ENCODE data around the gene LONP2. TPM values are rescaled to one million over a fixed set of nuclear protein-coding genes. Genes with fewer than 3 reads are reported as not detected.

The LONP2 gene
- total RNA-seq, 1 donor from 2014 or later: 50.7 TPM

DNA sequence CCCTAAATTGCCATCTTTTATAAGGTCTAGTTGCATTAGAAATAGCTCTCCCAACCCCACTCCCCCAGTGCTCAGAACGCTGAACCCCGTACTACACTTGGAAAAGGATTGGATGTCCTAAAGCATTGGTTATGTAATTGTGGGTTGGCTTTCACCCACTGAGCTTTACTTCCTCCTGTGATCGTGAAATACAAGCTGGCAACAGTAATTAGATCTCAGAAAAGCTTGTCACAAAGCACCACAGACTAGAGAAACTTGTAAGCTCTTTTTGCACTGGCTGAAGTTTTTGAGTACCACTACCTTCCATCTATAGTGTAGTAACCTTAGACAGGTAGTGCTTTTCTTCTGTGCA is 86.7 kb downstream of the LONP2 start:
- Histone ChIP-seq H3K79me2 (ENCODE audit: insufficient read depth, low read length) (no peaks in the 10 kb centered on the region), H3K27me3 (ENCODE audit: insufficient read depth, low read length) (no peaks in the 10 kb centered on the region), H3K4me2 (ENCODE audit: low read length) (no peak overlapping the region), H3K27ac (ENCODE audit: low read depth, low read length) (no peak overlapping the region), H3K4me3 (ENCODE audit: insufficient read depth, low read depth, low read length) (no peak overlapping the region), H3K9ac (ENCODE audit: low read length) (no peak overlapping the region), H3K9me3 (ENCODE audit: insufficient read depth, low read depth, low read length) (no peaks in the 10 kb centered on the region), H2AFZ (ENCODE audit: low read depth, low read length) (no peak overlapping the region), H3K4me1 (ENCODE audit: insufficient read depth, low read length) (no peaks in the 10 kb centered on the region), H3K36me3 (ENCODE audit: insufficient read depth, low read length) (peaks cover 10% of the 10 kb centered on the region), H4K20me1 (ENCODE audit: insufficient read depth, low read length) (peaks cover 11% of the 10 kb centered on the region)
- no peak for DNase-seq (ENCODE audit: low read depth)
- Mint-ChIP-seq H3K27me3 (ENCODE audit: low read depth, unreplicated experiment) (no peaks in the 10 kb centered on the region), H3K4me1 (ENCODE audit: low read depth, unreplicated experiment) (peaks cover 10% of the 10 kb centered on the region), H3K27ac (ENCODE audit: unreplicated experiment) (no peak overlapping the region), H3K9me3 (ENCODE audit: unreplicated experiment) (no peaks in the 10 kb centered on the region), H3K4me3 (ENCODE audit: unreplicated experiment) (no peak overlapping the region), H3K36me3 (ENCODE audit: low read depth, unreplicated experiment) (peaks cover 14% of the 10 kb centered on the region)
- no peak for TF ChIP-seq EZH2 (IDR thresholded peaks at IDR 0.05; ENCODE audit: insufficient read depth, low read length)
- TF ChIP-seq, protein P1, sequence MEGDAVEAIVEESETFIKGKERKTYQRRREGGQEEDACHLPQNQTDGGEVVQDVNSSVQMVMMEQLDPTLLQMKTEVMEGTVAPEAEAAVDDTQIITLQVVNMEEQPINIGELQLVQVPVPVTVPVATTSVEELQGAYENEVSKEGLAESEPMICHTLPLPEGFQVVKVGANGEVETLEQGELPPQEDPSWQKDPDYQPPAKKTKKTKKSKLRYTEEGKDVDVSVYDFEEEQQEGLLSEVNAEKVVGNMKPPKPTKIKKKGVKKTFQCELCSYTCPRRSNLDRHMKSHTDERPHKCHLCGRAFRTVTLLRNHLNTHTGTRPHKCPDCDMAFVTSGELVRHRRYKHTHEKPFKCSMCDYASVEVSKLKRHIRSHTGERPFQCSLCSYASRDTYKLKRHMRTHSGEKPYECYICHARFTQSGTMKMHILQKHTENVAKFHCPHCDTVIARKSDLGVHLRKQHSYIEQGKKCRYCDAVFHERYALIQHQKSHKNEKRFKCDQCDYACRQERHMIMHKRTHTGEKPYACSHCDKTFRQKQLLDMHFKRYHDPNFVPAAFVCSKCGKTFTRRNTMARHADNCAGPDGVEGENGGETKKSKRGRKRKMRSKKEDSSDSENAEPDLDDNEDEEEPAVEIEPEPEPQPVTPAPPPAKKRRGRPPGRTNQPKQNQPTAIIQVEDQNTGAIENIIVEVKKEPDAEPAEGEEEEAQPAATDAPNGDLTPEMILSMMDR (IDR thresholded peaks at IDR 0.05; ENCODE audit: insufficient read depth, low read depth, low read length): no peak
- FAIRE-seq: no peak

DNA sequence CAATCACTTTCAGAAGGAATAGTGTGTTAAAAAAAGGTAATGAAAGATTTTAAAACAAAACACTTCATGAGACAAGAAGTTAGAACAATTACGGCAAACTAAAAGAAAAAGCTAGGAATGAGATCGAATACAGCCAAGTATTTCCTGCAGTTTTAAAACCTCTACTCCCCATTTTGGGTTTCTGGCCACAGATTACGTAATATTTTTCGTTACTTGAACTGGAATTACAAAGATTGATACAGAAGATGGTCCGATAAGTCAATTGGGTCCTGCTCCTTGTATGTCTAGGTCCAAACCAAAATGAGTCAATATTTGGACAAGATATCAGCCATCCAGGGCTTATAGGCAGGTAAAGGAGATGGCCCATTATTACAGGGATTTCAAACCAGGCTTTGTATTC is 88.9 kb downstream of the LONP2 start:
- Mint-ChIP-seq H3K36me3 (ENCODE audit: low read depth, unreplicated experiment) (peaks cover 27% of the 10 kb centered on the region), H3K4me1 (ENCODE audit: low read depth, unreplicated experiment) (peaks cover 23% of the 10 kb centered on the region), H3K9me3 (ENCODE audit: unreplicated experiment) (no peaks in the 10 kb centered on the region), H3K4me3 (ENCODE audit: unreplicated experiment) (no peak overlapping the region), H3K27me3 (ENCODE audit: low read depth, unreplicated experiment) (no peaks in the 10 kb centered on the region), H3K27ac (ENCODE audit: unreplicated experiment) (no peak overlapping the region)
- Histone ChIP-seq H3K9ac (ENCODE audit: low read length) (no peak overlapping the region), H3K4me1 (ENCODE audit: insufficient read depth, low read length) (no peaks in the 10 kb centered on the region), H4K20me1 (ENCODE audit: insufficient read depth, low read length) (peaks cover 8% of the 10 kb centered on the region), H3K4me3 (ENCODE audit: insufficient read depth, low read depth, low read length) (no peak overlapping the region), H3K27ac (ENCODE audit: low read depth, low read length) (no peak overlapping the region), H3K9me3 (ENCODE audit: insufficient read depth, low read depth, low read length) (no peaks in the 10 kb centered on the region), H2AFZ (ENCODE audit: low read depth, low read length) (no peak overlapping the region), H3K36me3 (ENCODE audit: insufficient read depth, low read length) (peaks cover 10% of the 10 kb centered on the region), H3K79me2 (ENCODE audit: insufficient read depth, low read length) (no peaks in the 10 kb centered on the region), H3K27me3 (ENCODE audit: insufficient read depth, low read length) (no peaks in the 10 kb centered on the region), H3K4me2 (ENCODE audit: low read length) (no peak overlapping the region)
- FAIRE-seq: no peak
- TF ChIP-seq, protein P1 (IDR thresholded peaks at IDR 0.05; ENCODE audit: insufficient read depth, low read depth, low read length): no peak
- no peak for TF ChIP-seq EZH2 (IDR thresholded peaks at IDR 0.05; ENCODE audit: insufficient read depth, low read length)
- DNase-seq (ENCODE audit: low read depth): no peak

GRCh38 chr16:48334325-48334724 is 90.2 kb downstream of the LONP2 start:
- Mint-ChIP-seq H3K27ac (ENCODE audit: unreplicated experiment) (no peak overlapping the region), H3K27me3 (ENCODE audit: low read depth, unreplicated experiment) (no peaks in the 10 kb centered on the region), H3K4me3 (ENCODE audit: unreplicated experiment) (no peak overlapping the region), H3K36me3 (ENCODE audit: low read depth, unreplicated experiment) (peaks cover 24% of the 10 kb centered on the region), H3K4me1 (ENCODE audit: low read depth, unreplicated experiment) (peaks cover 23% of the 10 kb centered on the region), H3K9me3 (ENCODE audit: unreplicated experiment) (no peaks in the 10 kb centered on the region)
- H4K20me1 ChIP-seq (ENCODE audit: insufficient read depth, low read length): peaks cover 11% of the 10 kb centered on the region
- no peak overlapping the region for H3K27ac ChIP-seq (ENCODE audit: low read depth, low read length)
- H3K9me3 ChIP-seq (ENCODE audit: insufficient read depth, low read depth, low read length): no peaks in the 10 kb centered on the region
- no peaks in the 10 kb centered on the region for H3K79me2 ChIP-seq (ENCODE audit: insufficient read depth, low read length)
- no peaks in the 10 kb centered on the region for H3K27me3 ChIP-seq (ENCODE audit: insufficient read depth, low read length)
- DNase-seq (ENCODE audit: low read depth) (no peak), FAIRE-seq (no peak)
- TF ChIP-seq EZH2 (IDR thresholded peaks at IDR 0.05; ENCODE audit: insufficient read depth, low read length): no peak
- TF ChIP-seq, protein P1 (IDR thresholded peaks at IDR 0.05; ENCODE audit: insufficient read depth, low read depth, low read length): no peak
- no peak overlapping the region for H3K9ac ChIP-seq (ENCODE audit: low read length)
- H2AFZ ChIP-seq (ENCODE audit: low read depth, low read length): no peak overlapping the region
- no peak overlapping the region for H3K4me3 ChIP-seq (ENCODE audit: insufficient read depth, low read depth, low read length)
- H3K4me1 ChIP-seq (ENCODE audit: insufficient read depth, low read length): no peaks in the 10 kb centered on the region
- H3K36me3 ChIP-seq (ENCODE audit: insufficient read depth, low read length): peaks cover 10% of the 10 kb centered on the region
- no peak overlapping the region for H3K4me2 ChIP-seq (ENCODE audit: low read length)

Measured in astrocyte (in vitro differentiated cells and primary cell).